Trophoblast cell (in vitro differentiated cells and primary cell): ENCODE data around the gene ALLC.

Source experiments
- DNase-seq, 2 donors: peaks; one replicate each; pipeline ENCODE4 v3.0.0-alpha.2; 2016
- H2AFZ ChIP-seq: 2 replicates; pipeline ENCODE4 v1.6.1; 2013; ENCODE audit warnings: low read length, moderate library complexity, mild to moderate bottlenecking; ENCODE audit not compliant: insufficient read depth, poor library complexity
- H2AK5ac ChIP-seq: 2 replicates; pipeline ENCODE4 v1.6.1; 2013; ENCODE audit warnings: mild to moderate bottlenecking, low read length
- H2BK120ac ChIP-seq: 2 replicates; pipeline ENCODE4 v1.6.1; 2013; ENCODE audit warnings: low read length, mild to moderate bottlenecking, moderate library complexity; ENCODE audit not compliant: insufficient read depth, poor library complexity
- H2BK12ac ChIP-seq: 2 replicates; pipeline ENCODE4 v1.6.1; 2013; ENCODE audit warnings: mild to moderate bottlenecking, low read length, moderate library complexity
- H2BK5ac ChIP-seq: 2 replicates; pipeline ENCODE4 v1.6.1; 2013; ENCODE audit warnings: low read length, low read depth, moderate library complexity, mild to moderate bottlenecking; ENCODE audit not compliant: poor library complexity
- H3K14ac ChIP-seq: 2 replicates; pipeline ENCODE4 v1.6.1; 2013; ENCODE audit warnings: mild to moderate bottlenecking, low read length
- H3K18ac ChIP-seq: 2 replicates; pipeline ENCODE4 v1.6.1; 2013; ENCODE audit warnings: mild to moderate bottlenecking, low read length
- H3K23ac ChIP-seq: 2 replicates; pipeline ENCODE4 v1.6.1; 2013; ENCODE audit warnings: low read length
- H3K27ac ChIP-seq: 2 replicates; pipeline ENCODE4 v1.5.1; 2013; ENCODE audit warnings: low read depth, mild to moderate bottlenecking, inconsistent platforms, low read length, moderate library complexity
- H3K27me3 ChIP-seq: 2 replicates; pipeline ENCODE4 v1.6.1; 2013; ENCODE audit warnings: inconsistent platforms, mild to moderate bottlenecking, low read length, moderate library complexity; ENCODE audit not compliant: insufficient read depth
- H3K36me3 ChIP-seq, 2 experiments: 1 replicate in 1 of 2; 2 replicates in 1 of 2; pipeline ENCODE4 v1.6.1; 2013; ENCODE audit warnings: low read length in 2 of 2, mild to moderate bottlenecking in 2 of 2, moderate library complexity in 1 of 2; ENCODE audit not compliant: insufficient read depth in 2 of 2, control insufficient read depth in 1 of 2
- H3K4ac ChIP-seq: 2 replicates; pipeline ENCODE4 v1.6.1; 2013; ENCODE audit warnings: low read depth, mild to moderate bottlenecking, low read length, moderate library complexity
- H3K4me1 ChIP-seq, 2 experiments: 1 replicate in 1 of 2; 2 replicates in 1 of 2; pipeline ENCODE4 v1.6.1; 2013; ENCODE audit warnings: low read length in 2 of 2, mild to moderate bottlenecking in 2 of 2, moderate library complexity in 1 of 2; ENCODE audit not compliant: insufficient read depth in 2 of 2, control insufficient read depth in 1 of 2
- H3K4me2 ChIP-seq: 2 replicates; pipeline ENCODE4 v1.6.1; 2013; ENCODE audit warnings: inconsistent platforms, mild to moderate bottlenecking, low read length, moderate library complexity
- H3K4me3 ChIP-seq: 2 replicates; pipeline ENCODE4 v1.5.1; 2013; ENCODE audit warnings: mild to moderate bottlenecking, low read depth, low read length, inconsistent platforms
- H3K79me1 ChIP-seq: one replicate; pipeline ENCODE4 v1.6.1; 2013; ENCODE audit warnings: low read length
- H3K79me2 ChIP-seq: 2 replicates; pipeline ENCODE4 v1.6.1; 2013; ENCODE audit warnings: low read length, mild to moderate bottlenecking; ENCODE audit not compliant: control insufficient read depth, insufficient read depth, poor library complexity
- H3K9ac ChIP-seq: 2 replicates; pipeline ENCODE4 v1.6.1; 2013; ENCODE audit warnings: mild to moderate bottlenecking, low read length
- H3K9me3 ChIP-seq: 2 replicates; pipeline ENCODE4 v1.6.1; 2013; ENCODE audit warnings: low read depth, mild to moderate bottlenecking, control low read depth, inconsistent platforms, low read length; ENCODE audit not compliant: insufficient read depth
- H4K12ac ChIP-seq: 2 replicates; pipeline ENCODE4 v1.6.1; 2013; ENCODE audit warnings: low read depth, mild to moderate bottlenecking, low read length, moderate library complexity
- H4K8ac ChIP-seq: 2 replicates; pipeline ENCODE4 v1.6.1; 2013; ENCODE audit warnings: low read depth, mild to moderate bottlenecking, low read length, moderate library complexity
- H4K91ac ChIP-seq: one replicate; pipeline ENCODE4 v1.6.1; 2013; ENCODE audit warnings: low read depth, mild to moderate bottlenecking, low read length, moderate library complexity
- WGBS: extraction: QIAGEN DNeasy Blood & Tissue Kit; methylation state at CpG from one replicate; pipeline ENCODE4 v1.1.7; 2013; ENCODE audit warnings: missing lambda C conversion rate; ENCODE audit not compliant: insufficient read length, insufficient coverage; ENCODE audit errors: extremely low coverage; 5-methylcytosine and 5-hydroxymethylcytosine counted together

The ALLC gene

DNA sequence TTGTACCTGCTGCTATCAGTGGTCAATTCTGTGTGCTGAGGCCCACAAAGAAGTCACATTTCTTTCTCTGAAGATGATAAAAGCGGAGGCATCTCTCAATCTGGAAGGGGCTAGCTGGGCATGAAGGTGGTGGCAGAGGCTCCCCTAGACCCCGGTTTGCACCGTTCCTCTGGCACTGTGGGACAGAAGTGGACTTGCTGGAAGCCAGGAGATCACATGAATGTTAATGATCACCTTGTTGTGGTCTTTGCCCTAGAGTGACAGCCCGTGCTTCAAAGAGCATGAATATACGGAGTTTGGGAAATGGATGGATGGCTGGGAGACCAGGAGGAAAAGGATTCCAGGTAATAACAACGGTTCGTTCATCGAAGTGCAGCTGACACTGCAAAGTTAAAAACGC lies 20.2 kb downstream of the ALLC start:
- no peak overlapping the region for H4K8ac ChIP-seq
- no peak overlapping the region for H3K18ac ChIP-seq
- no peak overlapping the region for H2AK5ac ChIP-seq
- H3K4me3 ChIP-seq: no peak overlapping the region
- no peak overlapping the region for H2AFZ ChIP-seq
- no peak overlapping the region for H3K23ac ChIP-seq
- H4K12ac ChIP-seq: no peak overlapping the region
- H3K14ac ChIP-seq: no peak overlapping the region
- H2BK12ac ChIP-seq: no peak overlapping the region
- no peak overlapping the region for H3K4me2 ChIP-seq
- H3K4ac ChIP-seq: no peak overlapping the region
- no peaks in the 10 kb centered on the region for H3K36me3 ChIP-seq
- H2BK5ac ChIP-seq: no peak overlapping the region
- no peak overlapping the region for H4K91ac ChIP-seq
- H3K4me1 ChIP-seq: no peaks in the 10 kb centered on the region
- no peaks in the 10 kb centered on the region for H3K79me1 ChIP-seq
- H3K9me3 ChIP-seq: peaks cover 5% of the 10 kb centered on the region
- H3K27me3 ChIP-seq: no peaks in the 10 kb centered on the region
- no peak overlapping the region for H2BK120ac ChIP-seq
- no peak for DNase-seq
- no peak overlapping the region for H3K27ac ChIP-seq
- no peak overlapping the region for H3K9ac ChIP-seq
- H3K79me2 ChIP-seq: no peaks in the 10 kb centered on the region
- no CpG with 5 or more reads among the region's 9 CpGs for WGBS

DNA sequence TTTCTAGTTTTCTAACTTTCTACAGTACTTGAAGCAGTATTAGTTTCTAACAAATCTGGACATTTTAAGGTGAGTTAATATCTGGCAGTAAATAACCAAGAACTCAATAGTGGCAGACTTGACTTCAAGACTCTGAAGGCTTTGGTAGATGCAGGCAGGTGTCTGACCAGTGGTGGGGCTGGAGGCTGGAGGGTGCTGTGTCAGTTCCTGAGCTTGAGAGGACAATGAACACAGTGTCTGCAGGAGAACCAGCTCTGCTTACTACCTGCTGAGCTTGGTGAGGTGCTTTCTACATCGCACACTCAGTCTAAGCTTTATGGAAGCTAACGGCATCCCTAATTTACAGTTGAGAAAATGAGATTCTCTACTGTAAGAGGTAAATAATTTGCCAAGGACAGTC lies 21.2 kb downstream of the ALLC start:
- H3K4me2 ChIP-seq: no peak overlapping the region
- H4K8ac ChIP-seq: no peak overlapping the region
- no peak overlapping the region for H3K4ac ChIP-seq
- no peaks in the 10 kb centered on the region for H3K27me3 ChIP-seq
- H3K23ac ChIP-seq: no peak overlapping the region
- H3K27ac ChIP-seq: no peak overlapping the region
- H4K12ac ChIP-seq: no peak overlapping the region
- H3K4me3 ChIP-seq: no peak overlapping the region
- H3K79me1 ChIP-seq: no peaks in the 10 kb centered on the region
- no peak overlapping the region for H2AFZ ChIP-seq
- no peak overlapping the region for H2BK12ac ChIP-seq
- no peak overlapping the region for H2BK120ac ChIP-seq
- no peak overlapping the region for H3K14ac ChIP-seq
- WGBS: no CpG with 5 or more reads among the region's 2 CpGs
- DNase-seq: no peak
- H3K36me3 ChIP-seq: no peaks in the 10 kb centered on the region
- no peak overlapping the region for H3K18ac ChIP-seq
- H2BK5ac ChIP-seq: no peak overlapping the region
- no peak overlapping the region for H3K9ac ChIP-seq
- H3K4me1 ChIP-seq: no peaks in the 10 kb centered on the region
- peaks cover 4% of the 10 kb centered on the region for H3K9me3 ChIP-seq
- H2AK5ac ChIP-seq: no peak overlapping the region
- no peaks in the 10 kb centered on the region for H3K79me2 ChIP-seq
- no peak overlapping the region for H4K91ac ChIP-seq

DNA sequence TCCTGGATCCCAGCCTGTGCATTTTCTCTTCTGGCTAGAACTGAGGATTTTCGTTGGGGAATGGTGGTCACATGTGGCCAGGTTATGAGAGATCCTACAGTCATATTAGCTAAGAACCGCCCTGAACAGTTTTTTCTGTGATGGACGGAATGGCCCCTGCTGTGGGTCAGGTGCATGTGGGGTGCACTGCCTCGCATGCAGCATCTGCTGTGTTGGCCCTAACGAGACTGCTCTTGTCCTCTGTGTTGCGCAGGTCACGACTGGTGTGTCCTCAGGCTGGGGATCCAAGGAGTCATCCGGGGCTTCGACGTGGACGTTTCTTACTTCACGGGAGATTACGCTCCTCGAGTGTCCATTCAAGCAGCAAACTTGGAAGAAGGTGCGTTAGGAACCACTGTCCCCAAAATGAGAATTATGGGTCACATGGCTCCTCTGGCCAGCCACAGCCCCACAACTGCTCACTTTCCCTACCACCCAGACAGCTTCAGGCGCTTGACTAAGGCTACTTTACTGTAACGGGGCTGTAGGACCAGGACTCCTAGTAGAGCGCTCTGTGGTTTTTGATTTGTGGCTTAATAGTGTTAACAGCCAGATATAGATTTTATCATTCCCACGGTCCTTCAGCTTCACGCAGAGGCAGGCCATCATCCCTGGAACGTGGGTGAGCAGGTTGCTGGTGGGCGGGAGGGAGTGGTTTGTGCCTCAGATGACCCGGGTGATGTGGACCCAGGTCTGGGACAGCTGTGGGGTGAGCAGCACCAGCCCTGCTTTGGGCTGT lies 21.8 kb downstream of the ALLC start:
- no peak overlapping the region for H4K12ac ChIP-seq
- H2BK12ac ChIP-seq: no peak overlapping the region
- no peak overlapping the region for H3K14ac ChIP-seq
- H3K4me2 ChIP-seq: no peak overlapping the region
- H2AK5ac ChIP-seq: no peak overlapping the region
- H2AFZ ChIP-seq: no peak overlapping the region
- peaks cover 4% of the 10 kb centered on the region for H3K9me3 ChIP-seq
- no peaks in the 10 kb centered on the region for H3K79me1 ChIP-seq
- no peaks in the 10 kb centered on the region for H3K4me1 ChIP-seq
- H4K91ac ChIP-seq: no peak overlapping the region
- H2BK120ac ChIP-seq: no peak overlapping the region
- no peaks in the 10 kb centered on the region for H3K79me2 ChIP-seq
- H2BK5ac ChIP-seq: no peak overlapping the region
- H3K27me3 ChIP-seq: no peaks in the 10 kb centered on the region
- DNase-seq: no peak
- H3K23ac ChIP-seq: no peak overlapping the region
- no peaks in the 10 kb centered on the region for H3K36me3 ChIP-seq
- no peak overlapping the region for H3K9ac ChIP-seq
- H3K27ac ChIP-seq: no peak overlapping the region
- no peak overlapping the region for H3K4ac ChIP-seq
- no peak overlapping the region for H4K8ac ChIP-seq
- H3K18ac ChIP-seq: no peak overlapping the region
- H3K4me3 ChIP-seq: no peak overlapping the region
- no CpG with 5 or more reads among the region's 23 CpGs for WGBS

DNA sequence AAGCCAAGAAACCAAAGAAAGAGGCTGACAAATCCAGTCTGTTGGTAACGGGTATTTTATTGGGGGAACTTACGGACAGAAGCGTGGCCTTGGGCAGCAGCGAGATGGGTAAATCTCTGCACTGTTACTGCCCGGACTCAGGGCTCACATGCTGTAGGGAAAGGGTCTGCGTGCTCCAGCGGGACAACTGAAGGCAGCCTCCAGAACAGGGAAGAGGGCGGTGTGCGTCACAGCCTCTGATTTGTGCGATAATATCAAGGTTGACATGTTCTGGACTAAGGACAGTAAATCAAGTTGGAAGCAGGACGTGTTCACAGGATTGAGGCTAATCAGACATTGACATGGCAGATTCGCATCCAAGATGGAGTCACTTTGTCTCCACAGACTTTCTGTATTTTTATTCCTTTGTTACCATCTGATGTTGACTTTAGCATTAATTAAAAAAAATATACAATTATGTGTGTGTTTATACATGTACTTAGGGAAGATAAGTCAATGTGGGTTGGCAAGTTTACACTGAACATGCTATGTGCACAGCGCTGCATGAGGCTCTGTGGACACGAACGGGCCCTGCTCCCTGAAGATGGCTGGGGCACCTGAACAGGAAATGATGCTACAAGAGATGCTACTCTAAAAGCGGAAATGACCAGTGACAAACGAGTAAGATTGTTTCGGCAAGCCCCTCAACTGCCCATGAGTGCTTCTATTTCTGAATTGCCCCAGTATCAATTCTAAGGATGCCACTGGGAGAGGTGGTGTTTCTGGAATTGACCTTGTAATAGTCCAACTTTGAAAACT lies 22.7 kb downstream of the ALLC start:
- Histone ChIP-seq H3K23ac (no peak overlapping the region), H3K9ac (no peak overlapping the region), H3K79me1 (no peaks in the 10 kb centered on the region), H3K18ac (no peak overlapping the region), H2BK120ac (no peak overlapping the region), H3K4ac (no peak overlapping the region), H4K8ac (no peak overlapping the region), H3K4me1 (no peaks in the 10 kb centered on the region), H3K4me3 (no peak overlapping the region), H3K79me2 (no peaks in the 10 kb centered on the region), H2BK12ac (no peak overlapping the region), H4K91ac (no peak overlapping the region), H3K36me3 (no peaks in the 10 kb centered on the region), H4K12ac (no peak overlapping the region), H3K27ac (no peak overlapping the region), H2AK5ac (no peak overlapping the region), H3K27me3 (no peaks in the 10 kb centered on the region), H3K4me2 (no peak overlapping the region), H3K14ac (no peak overlapping the region), H2BK5ac (no peak overlapping the region), H3K9me3 (peaks cover 4% of the 10 kb centered on the region), H2AFZ (no peak overlapping the region)
- no CpG with 5 or more reads among the region's 18 CpGs for WGBS
- no peak for DNase-seq
